Heart left ventricle (tissue), 16 donors: ENCODE data around the gene DDRGK1. TPM values are rescaled to one million over a fixed set of nuclear protein-coding genes. Genes with fewer than 3 reads are reported as not detected.

Experiments used
- ATAC-seq, 4 donors: fragments of 200-7000 bp; cut with Tn5 transposase; one replicate each; pipeline ENCODE4 v1.9.1; 2020 to 2022; ENCODE audit warnings: moderate library complexity in 4 of 4, mild to moderate bottlenecking in 3 of 4, moderate number of reproducible peaks in 1 of 4
- DNase-seq, 5 donors: peaks; one replicate each; pipeline ENCODE4 v3.0.0-alpha.2; 2020
- H3K27ac ChIP-seq, 12 donors: fragments of 200-600 bp; sonication (generic) in 4 of 12; one replicate each; pipeline versions ENCODE4 v1.5.0 to v1.8.0; 2016 to 2022; ENCODE audit warnings: mild to moderate bottlenecking in 2 of 12
- H3K27me3 ChIP-seq, 9 donors: fragments of 200-600 bp; sonication (generic) in 2 of 9; one replicate each; pipeline versions ENCODE4 v1.5.1 to v1.8.0; 2016 to 2022; ENCODE audit warnings: mild to moderate bottlenecking in 3 of 9
- H3K36me3 ChIP-seq, 9 donors: fragments of 200-600 bp; sonication (generic) in 2 of 9; one replicate each; pipeline versions ENCODE4 v1.5.0 to v1.8.0; 2018 to 2022; ENCODE audit warnings: mild to moderate bottlenecking in 2 of 9
- H3K4me1 ChIP-seq, 12 donors: fragments of 200-600 bp; sonication (generic) in 4 of 12; one replicate each; pipeline versions ENCODE4 v1.5.0 to v1.8.0; 2016 to 2022; ENCODE audit warnings: mild to moderate bottlenecking in 3 of 12
- H3K4me3 ChIP-seq, 12 donors: fragments of 200-600 bp; sonication (generic) in 4 of 12; one replicate each; pipeline versions ENCODE4 v1.5.0 to v1.8.0; 2017 to 2022; ENCODE audit warnings: mild to moderate bottlenecking in 9 of 12, moderate library complexity in 4 of 12
- H3K9me3 ChIP-seq, 12 donors: fragments of 200-600 bp; sonication (generic) in 4 of 12; one replicate each; pipeline versions ENCODE4 v1.5.0 to v1.8.0; 2016 to 2022; ENCODE audit warnings: mild to moderate bottlenecking in 1 of 12
- CTCF ChIP-seq, 12 donors: fragments of 200-600 bp; sonication (generic) in 4 of 12; IDR thresholded peaks; one replicate each; pipeline versions ENCODE4 v1.5.0 to v1.8.0; 2018 to 2022; ENCODE audit warnings: antibody characterized with exemption in 12 of 12, mild to moderate bottlenecking in 5 of 12
- POLR2A ChIP-seq, 2 donors: fragments of 450-650 bp; IDR thresholded peaks; one replicate each; pipeline ENCODE4 v1.6.1; 2017; ENCODE audit warnings: antibody characterized with exemption in 2 of 2, mild to moderate bottlenecking in 2 of 2, moderate library complexity in 2 of 2
- WGBS, 4 donors: extraction: QIAGEN DNeasy Blood & Tissue Kit in 2 of 4; methylation state at CpG; one replicate each; pipeline versions ENCODE4 v1.1.5 to v1.1.7; 2013 to 2018; 5-methylcytosine and 5-hydroxymethylcytosine counted together
- intact Hi-C, 10 donors: fragments of 100-400 bp; cut with DNase I; formaldehyde crosslinking; loops; one replicate each; pipeline versions ENCODE4 v1.11.1 to v1.14.2; 2022
- polyA plus RNA-seq, 2 donors: library from polyadenylated mRNA; stranded (reverse); fragments of 200-250 nt; gene quantifications; one replicate each; pipeline ENCODE4 v1.2.3, GENCODE V29; 2013
- total RNA-seq, 9 donors: library from RNA; depleted of rRNA in 2 of 9; stranded (reverse); fragments of >200 nt in 2 of 9; fragmentation: NEBNext Ultra II Directional in 3 of 9; extraction: Animal tissue kit (Norgen Biotek cat#: 25700) in 3 of 9; gene quantifications; one replicate each; pipeline versions ENCODE4 v1.1.0 to v1.2.4, GENCODE V29; 2016 to 2023
- donor health status: ischemic (EF 13 %, LVEDD 7.1; RV severe dilation, severe dysfunction).
- donor health status: healthy with polysubstance abuse.
- donor health status: DM: no; HTN: yes; CAD: no.
- donor health status: DM: no; HTN: no; CAD: no.
- donor health status: ischemic (EF 25% LVEDD 6.9; RV normal size, moderate dysfunction).
- donor health status: ischemic (EF 25% LVEDD 5.7; RV mildly dilated, moderate dysfunction).
- donor health status: healthy.
- donor health status: DM: yes; HTN: yes; CAD: no.
- donor health status: ischemic (EF 35%, LVEDD 5.7; RV mildly dilated, moderate dysfunction).
- donor health status: nonischemic (EF 11% LVEDD 7.7; RV severe dilation, severe dysfunction).
- donor health status: DM: yes; HTN: yes; CAD: no.
- donor health status: PGD.
- donor health status: ischemic (EF 29% LVEDD 5.4; RV normal size, mild dysfunction).
- donor health status: nonischemic (EF 23%, LVEDD 6.1; RV moderate dilation, normal function).

DDRGK1 gene
- total and polyA plus RNA-seq, 11 donors: 25.1 to 78.3 (median 35.5) TPM

- no peak for ATAC-seq
- TF ChIP-seq POLR2A (IDR thresholded peaks at IDR 0.05): no peak
- no peak for TF ChIP-seq CTCF (IDR thresholded peaks at IDR 0.05)
- WGBS, 4 donors: 83 to 92% (median 87%) methylated on average over 22 to 32 of the region's 32 CpGs
- Histone ChIP-seq H3K36me3 (no peaks in the 10 kb centered on the region), H3K4me3 (no peak overlapping the region), H3K27me3 (peaks cover 0 to 31% (median 17%) of the 10 kb centered on the region in 9 donors), H3K4me1 (peaks cover 0 to 10% (median 7%) of the 10 kb centered on the region in 12 donors), H3K9me3 (no peaks in the 10 kb centered on the region), H3K27ac (no peak overlapping the region)
- intact Hi-C loops: no loop called here
- DNase-seq: no peak
Measured at GRCh38 chr20:3233131-3233990, 28.9 kb upstream of the DDRGK1 start.

GRCh38 chr20:3231889-3232588 lies 27.6 kb upstream of the DDRGK1 start:
- whole genome bisulfite sequencing, 4 donors: 93 to 96% (median 95%) methylated on average over 15 of the region's 15 CpGs
- Histone ChIP-seq H3K27ac (no peak overlapping the region), H3K4me3 (no peak overlapping the region), H3K36me3 (peaks cover 0 to 2% (median 0%) of the 10 kb centered on the region in 9 donors), H3K4me1 (no peaks in the 10 kb centered on the region), H3K9me3 (no peaks in the 10 kb centered on the region), H3K27me3 (peaks cover 0 to 18% (median 4%) of the 10 kb centered on the region in 9 donors)
- no peak for ATAC-seq
- intact Hi-C loops: no loop called here
- DNase-seq: no peak
- TF ChIP-seq POLR2A (IDR thresholded peaks at IDR 0.05) (no peak), CTCF (IDR thresholded peaks at IDR 0.05) (no peak)

GRCh38 chr20:3231116-3231515 lies 26.6 kb upstream of the DDRGK1 start:
- Histone ChIP-seq H3K27ac (no peak overlapping the region), H3K4me1 (no peaks in the 10 kb centered on the region), H3K27me3 (peaks cover 0 to 9% (median 0%) of the 10 kb centered on the region in 9 donors), H3K4me3 (no peak overlapping the region), H3K36me3 (peaks cover 0 to 6% (median 0%) of the 10 kb centered on the region in 9 donors), H3K9me3 (no peaks in the 10 kb centered on the region)
- ATAC-seq (no peak), DNase-seq (no peak)
- intact Hi-C loops: no loop called here
- TF ChIP-seq POLR2A (IDR thresholded peaks at IDR 0.05) (no peak), CTCF (IDR thresholded peaks at IDR 0.05) (no peak)
- WGBS, 4 donors: 93 to 97% (median 96%) methylated on average over 10 to 21 of the region's 21 CpGs

GRCh38 chr20:3229798-3230197 lies 25.3 kb upstream of the DDRGK1 start:
- Histone ChIP-seq H3K36me3 (peaks cover 0 to 6% (median 0%) of the 10 kb centered on the region in 9 donors), H3K27me3 (no peaks in the 10 kb centered on the region), H3K9me3 (no peaks in the 10 kb centered on the region), H3K4me3 (no peak overlapping the region), H3K4me1 (no peaks in the 10 kb centered on the region), H3K27ac (no peak overlapping the region)
- no peak for ATAC-seq
- intact Hi-C loops: loop anchor here in 3 of 10 donors (10.0 kb wide), 2 partner anchors 45 to 85 kb away; no protein-coding TSS in a partner anchor
- TF ChIP-seq POLR2A (IDR thresholded peaks at IDR 0.05): no peak
- 90 to 95% (median 92%) methylated on average over 10 to 14 of the region's 14 CpGs for WGBS, 4 donors
- no peak for DNase-seq
